Activated naive CD8-positive, alpha-beta T cell (primary cell): Measurements from ENCODE around the gene PXDN.
A peak's percentile ranks its signal among the peaks of the same experiment; 100 is the strongest.
"Not testable (repeated sequence)": the region's sequence is repeated elsewhere in the genome, so short reads cannot be mapped to it uniquely, and the experiment has no call there.

Experiments used
- H3K27ac Mint-ChIP-seq: one replicate; pipeline ENCODE4 v1.8.0; 2021; ENCODE audit warnings: mixed read lengths
- H3K27me3 Mint-ChIP-seq: one replicate; pipeline ENCODE4 v1.8.0; 2021; ENCODE audit warnings: mixed read lengths
- H3K36me3 Mint-ChIP-seq: one replicate; pipeline ENCODE4 v1.8.0; 2021; ENCODE audit warnings: mixed read lengths
- H3K4me1 Mint-ChIP-seq: one replicate; pipeline ENCODE4 v1.8.0; 2021; ENCODE audit warnings: low read depth, mixed read lengths
- H3K4me3 Mint-ChIP-seq: one replicate; pipeline ENCODE4 v1.8.0; 2021; ENCODE audit warnings: mild to moderate bottlenecking, mixed read lengths
- H3K9me3 Mint-ChIP-seq: one replicate; pipeline ENCODE4 v1.8.0; 2021; ENCODE audit warnings: low read depth, mixed read lengths

Gene PXDN

DNA sequence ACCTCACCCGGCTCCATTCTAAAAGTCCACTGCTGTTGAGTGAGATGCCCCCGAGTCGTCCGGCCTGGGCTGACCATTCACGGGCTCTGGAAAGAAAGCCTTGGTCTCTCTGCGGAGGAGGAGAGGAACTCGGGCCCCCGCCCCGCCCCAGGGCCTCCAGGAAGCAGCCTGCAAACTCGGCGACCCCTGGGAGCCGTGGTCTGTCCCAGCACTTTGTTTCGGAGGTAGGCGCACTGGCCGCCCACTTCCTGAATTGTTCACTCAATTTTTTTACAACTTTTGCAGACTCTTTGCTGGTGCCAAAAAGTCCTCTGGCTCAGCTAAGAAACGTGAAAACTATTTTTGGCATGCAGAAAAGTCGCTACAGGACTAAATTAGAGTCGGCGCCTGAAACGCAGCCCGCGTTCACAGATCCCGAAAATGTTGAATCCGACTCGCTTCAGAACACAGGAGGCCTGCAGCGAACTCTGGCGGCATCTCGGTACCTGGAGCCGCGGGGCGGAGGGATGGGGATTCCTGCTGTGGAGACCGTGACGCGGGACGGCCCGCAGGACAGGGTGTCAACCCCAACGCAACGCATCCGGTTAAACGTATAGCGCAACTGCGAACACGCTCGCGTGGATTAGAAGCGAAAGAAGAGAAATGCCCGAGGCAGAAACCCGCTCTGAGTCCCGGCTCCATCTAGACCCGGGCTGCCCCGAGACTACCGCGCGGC is 1.5 kb downstream of the PXDN start:
- Mint-ChIP-seq H3K27ac (no peak overlapping the region), H3K36me3 (no peaks in the 10 kb centered on the region), H3K4me1 (peaks cover 10% of the 10 kb centered on the region), H3K9me3 (no peaks in the 10 kb centered on the region), H3K27me3 (peaks cover 21% of the 10 kb centered on the region), H3K4me3 (peak overlapping the region; percentile 85)

GRCh38 chr2:1742301-1742680 is 2.0 kb downstream of the PXDN start:
- Mint-ChIP-seq H3K4me3 (peak overlapping the region; percentile 78), H3K9me3 (no peaks in the 10 kb centered on the region), H3K27ac (peak overlapping the region; percentile 76), H3K27me3 (peaks cover 18% of the 10 kb centered on the region), H3K4me1 (peaks cover 10% of the 10 kb centered on the region), H3K36me3 (no peaks in the 10 kb centered on the region)

GRCh38 chr2:1741851-1742250 is 2.5 kb downstream of the PXDN start:
- Mint-ChIP-seq H3K9me3 (no peaks in the 10 kb centered on the region), H3K27ac (peak overlapping the region; percentile 76), H3K4me3 (no peak overlapping the region), H3K27me3 (peaks cover 16% of the 10 kb centered on the region), H3K36me3 (no peaks in the 10 kb centered on the region), H3K4me1 (peaks cover 10% of the 10 kb centered on the region)

DNA sequence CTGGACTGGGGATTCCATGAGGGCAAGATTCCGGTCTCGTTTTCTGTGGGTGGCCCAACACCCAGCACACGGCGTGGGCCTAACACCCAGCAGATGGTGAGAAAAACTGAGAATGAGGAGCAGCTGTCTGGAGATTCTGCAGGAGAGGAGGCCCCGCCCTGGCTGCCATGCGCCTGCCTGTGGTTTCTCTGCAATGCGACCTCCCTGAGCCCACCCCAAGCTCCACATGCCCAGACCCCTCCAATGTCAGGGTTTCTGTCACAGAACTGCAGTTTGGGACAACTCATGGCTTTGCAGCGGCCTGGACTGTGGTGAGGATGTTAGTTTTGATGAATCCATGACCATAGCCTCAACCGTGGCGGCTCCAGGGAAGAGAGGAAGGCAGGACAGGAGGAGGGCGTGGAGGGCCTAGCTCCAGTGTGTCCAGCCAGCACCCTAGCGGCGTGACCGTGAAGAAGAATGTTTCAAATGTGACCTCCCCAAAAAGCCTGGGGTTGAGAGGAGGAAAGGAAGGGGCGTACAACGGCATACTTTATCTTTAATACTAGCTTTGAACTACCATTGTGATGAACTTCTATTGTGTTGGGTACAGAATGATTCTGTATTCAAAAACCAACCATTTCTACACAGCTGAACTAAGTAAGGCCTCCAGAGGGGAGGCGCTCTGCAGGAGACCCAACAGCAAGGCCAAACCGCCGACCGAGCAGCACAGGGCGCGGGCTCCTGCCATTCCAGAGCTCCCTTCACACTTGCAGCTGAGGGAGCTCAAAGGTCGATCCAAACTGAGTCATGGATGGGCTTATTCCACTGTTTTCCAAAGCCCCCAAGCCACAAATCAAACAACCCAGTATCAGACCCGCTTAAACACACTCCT is 3.4 kb downstream of the PXDN start:
- Mint-ChIP-seq H3K4me1 (peaks cover 10% of the 10 kb centered on the region), H3K9me3 (no peaks in the 10 kb centered on the region), H3K36me3 (no peaks in the 10 kb centered on the region), H3K27ac (no peak overlapping the region), H3K27me3 (peaks cover 9% of the 10 kb centered on the region), H3K4me3 (no peak overlapping the region)

GRCh38 chr2:1739961-1740715 is 4.2 kb downstream of the PXDN start:
- no peak overlapping the region for H3K27ac Mint-ChIP-seq
- H3K27me3 Mint-ChIP-seq = peaks cover 4% of the 10 kb centered on the region
- H3K36me3 Mint-ChIP-seq = no peaks in the 10 kb centered on the region
- H3K9me3 Mint-ChIP-seq = no peaks in the 10 kb centered on the region
- H3K4me3 Mint-ChIP-seq = no peak overlapping the region
- peaks cover 8% of the 10 kb centered on the region for H3K4me1 Mint-ChIP-seq

DNA sequence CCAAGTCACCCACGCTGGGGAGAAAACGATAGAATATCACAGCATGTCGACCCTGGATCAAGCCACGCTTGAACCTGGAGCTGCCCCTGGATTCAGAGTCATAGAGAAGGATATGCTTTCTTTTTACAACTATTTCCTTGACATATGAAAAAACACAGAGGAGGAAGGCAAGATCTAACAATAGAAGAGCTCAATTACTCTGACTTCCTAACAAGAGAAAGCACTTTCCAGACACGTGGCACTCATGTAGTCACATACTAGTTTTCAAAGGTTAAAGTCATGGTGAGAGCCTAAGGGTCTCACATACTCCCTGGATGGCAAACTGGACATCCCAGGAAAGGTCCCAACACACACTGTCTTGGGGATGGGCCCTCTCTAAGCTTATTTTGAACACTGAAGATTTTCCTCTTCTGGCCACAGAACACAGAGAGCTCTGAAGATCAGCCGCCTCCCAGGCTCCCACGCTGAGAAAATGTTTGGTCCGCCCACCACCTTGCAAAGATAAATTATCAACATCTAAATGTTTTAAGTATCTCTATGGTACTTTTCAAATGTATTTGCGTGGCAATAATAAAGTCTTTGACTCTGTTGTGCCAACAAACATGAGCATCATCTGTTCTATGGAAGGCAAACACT is 4.9 kb downstream of the PXDN start:
- H3K36me3 Mint-ChIP-seq = no peaks in the 10 kb centered on the region
- no peak overlapping the region for H3K4me3 Mint-ChIP-seq
- H3K27ac Mint-ChIP-seq = no peak overlapping the region

DNA sequence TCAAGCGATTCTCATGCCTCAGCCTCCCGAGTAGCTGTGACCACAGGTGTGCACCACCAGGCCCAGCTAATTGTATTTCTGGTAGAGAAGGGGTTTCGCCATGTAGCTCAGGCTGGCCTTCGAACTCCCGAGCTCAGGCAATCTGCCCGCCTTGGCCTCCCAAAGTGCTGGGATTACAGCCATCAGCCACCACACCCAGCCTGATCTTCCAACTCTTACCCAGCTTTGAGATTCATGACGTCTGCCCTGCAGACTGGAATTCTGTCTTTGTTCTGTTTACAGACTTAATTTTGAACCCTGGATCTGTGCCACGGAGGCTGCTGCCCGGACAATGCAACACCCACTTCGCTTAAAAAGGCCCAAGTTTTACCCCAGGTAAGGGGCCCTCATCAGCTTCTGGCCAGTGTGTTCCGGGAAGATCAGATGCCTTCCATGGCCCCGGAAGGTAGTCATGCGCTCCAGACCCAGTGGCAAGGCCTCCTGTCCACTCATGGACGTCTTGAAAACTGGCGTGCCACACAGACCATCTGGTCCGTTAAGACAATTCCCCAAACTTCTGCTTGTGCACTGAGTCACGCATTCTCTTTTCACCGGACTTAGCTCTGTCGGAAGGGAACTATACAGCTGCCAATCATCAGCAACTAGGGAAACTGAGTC is 5.5 kb downstream of the PXDN start:
- no peaks in the 10 kb centered on the region for H3K36me3 Mint-ChIP-seq
- peaks cover 4% of the 10 kb centered on the region for H3K27me3 Mint-ChIP-seq
- H3K27ac Mint-ChIP-seq = no peak overlapping the region
- no peaks in the 10 kb centered on the region for H3K9me3 Mint-ChIP-seq
- H3K4me1 Mint-ChIP-seq = peaks cover 5% of the 10 kb centered on the region
- H3K4me3 Mint-ChIP-seq = no peak overlapping the region

More for the DNA sequence above, 4.9 kb downstream of the PXDN start:
- H3K9me3 Mint-ChIP-seq = no peaks in the 10 kb centered on the region
- H3K27me3 Mint-ChIP-seq = peaks cover 4% of the 10 kb centered on the region
- peaks cover 5% of the 10 kb centered on the region for H3K4me1 Mint-ChIP-seq

GRCh38 chr2:1738163-1738562 is 6.2 kb downstream of the PXDN start:
- Mint-ChIP-seq H3K4me3 (no peak overlapping the region), H3K27me3 (peaks cover 4% of the 10 kb centered on the region), H3K27ac (no peak overlapping the region), H3K9me3 (no peaks in the 10 kb centered on the region), H3K36me3 (no peaks in the 10 kb centered on the region), H3K4me1 (peaks cover 5% of the 10 kb centered on the region)

- Mint-ChIP-seq H3K4me1 (no peaks in the 10 kb centered on the region), H3K36me3 (no peaks in the 10 kb centered on the region), H3K4me3 (no peak overlapping the region), H3K27ac (no peak overlapping the region), H3K27me3 (no peaks in the 10 kb centered on the region), H3K9me3 (no peaks in the 10 kb centered on the region)
These were observed 7.3 kb downstream of the PXDN start for GRCh38 chr2:1736997-1737480.

DNA sequence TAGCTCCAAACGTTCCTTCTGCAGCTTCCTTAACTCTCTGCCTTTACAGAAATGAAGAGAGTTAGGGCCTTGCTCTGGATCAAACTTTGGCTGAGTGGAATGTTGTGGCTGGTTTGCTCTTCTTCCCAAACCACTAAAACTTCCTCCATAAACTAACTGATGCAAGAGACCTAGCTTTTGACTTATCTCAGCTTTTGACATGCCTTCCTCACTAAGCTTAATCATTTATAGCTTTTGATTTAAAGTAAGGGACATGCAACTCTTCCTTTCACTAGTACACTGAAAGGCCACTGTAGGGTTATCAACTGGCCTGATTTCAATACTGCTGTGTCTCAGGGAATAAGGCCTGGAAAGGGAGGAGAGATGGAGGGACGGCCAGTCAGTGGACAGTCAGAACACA is 8.3 kb downstream of the PXDN start:
- no peaks in the 10 kb centered on the region for H3K9me3 Mint-ChIP-seq
- H3K4me1 Mint-ChIP-seq = no peaks in the 10 kb centered on the region
- no peaks in the 10 kb centered on the region for H3K27me3 Mint-ChIP-seq
- H3K36me3 Mint-ChIP-seq = no peaks in the 10 kb centered on the region
- H3K27ac Mint-ChIP-seq = no peak overlapping the region
- no peak overlapping the region for H3K4me3 Mint-ChIP-seq

DNA sequence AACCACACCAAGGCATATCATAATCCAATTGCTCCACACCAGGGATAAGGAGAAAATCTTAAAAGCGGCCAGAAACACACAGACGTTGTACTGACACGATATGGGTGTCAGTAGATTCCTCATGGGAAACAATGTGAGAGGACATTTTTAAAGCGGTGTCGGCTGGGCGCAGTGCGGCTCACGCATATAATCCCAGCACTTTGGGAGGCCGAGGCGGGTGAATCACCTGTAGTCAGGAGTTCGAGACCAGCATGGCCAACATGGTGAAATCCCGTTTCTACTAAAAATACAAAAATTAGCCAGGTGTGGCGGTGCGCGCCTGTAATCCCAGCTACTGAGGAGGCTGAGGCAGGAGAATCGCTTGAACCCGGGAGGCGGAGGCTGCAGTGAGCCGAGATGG is 11.0 kb downstream of the PXDN start:
- not testable (repeated sequence) for H3K9me3 Mint-ChIP-seq, H3K4me1 Mint-ChIP-seq, H3K27me3 Mint-ChIP-seq, H3K27ac Mint-ChIP-seq, H3K36me3 Mint-ChIP-seq, H3K4me3 Mint-ChIP-seq

DNA sequence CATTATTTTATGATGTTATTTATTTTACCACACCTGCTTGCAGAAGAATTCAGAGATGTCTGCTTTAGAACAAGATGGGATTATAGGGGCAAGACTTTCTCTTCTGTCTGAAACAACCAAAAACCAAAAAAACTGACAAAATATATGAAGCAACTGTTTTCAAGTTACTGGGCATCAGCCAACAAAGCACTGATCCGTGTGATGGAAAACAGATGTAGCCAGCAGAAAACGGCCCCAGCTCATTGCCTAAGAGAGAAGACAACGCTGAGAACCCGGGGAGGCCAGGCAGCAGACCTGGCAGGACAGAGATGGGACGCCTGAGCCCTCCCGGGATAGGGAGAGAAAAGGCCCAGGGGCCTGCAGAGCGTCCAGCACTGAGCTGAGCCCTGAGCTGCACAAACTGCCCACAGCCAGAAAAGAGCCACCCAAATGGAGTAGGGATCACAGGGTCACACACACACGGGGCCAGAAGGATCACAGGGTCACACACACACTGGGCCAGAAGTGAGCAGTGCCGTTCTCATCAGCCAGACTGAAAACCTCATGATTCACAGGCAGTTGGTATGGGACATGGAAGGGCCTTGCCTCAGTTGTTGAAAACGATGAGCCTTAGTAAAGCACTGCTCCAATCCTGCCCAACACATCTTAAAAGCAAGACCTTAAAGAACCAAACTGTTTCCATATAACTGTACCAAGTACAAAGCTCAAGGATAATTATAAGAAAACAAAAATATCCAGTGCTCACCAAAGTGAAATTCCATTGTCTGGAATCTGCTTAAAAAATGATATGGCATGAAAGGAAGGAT is 12.1 kb downstream of the PXDN start:
- Mint-ChIP-seq H3K27me3 (no peaks in the 10 kb centered on the region), H3K27ac (no peak overlapping the region), H3K4me1 (peaks cover 4% of the 10 kb centered on the region), H3K9me3 (no peaks in the 10 kb centered on the region), H3K36me3 (no peaks in the 10 kb centered on the region), H3K4me3 (no peak overlapping the region)

- H3K4me1 Mint-ChIP-seq = peaks cover 4% of the 10 kb centered on the region
- no peak overlapping the region for H3K27ac Mint-ChIP-seq
- H3K9me3 Mint-ChIP-seq = no peaks in the 10 kb centered on the region
- H3K4me3 Mint-ChIP-seq = no peak overlapping the region
- no peaks in the 10 kb centered on the region for H3K36me3 Mint-ChIP-seq
- H3K27me3 Mint-ChIP-seq = no peaks in the 10 kb centered on the region
These were observed 12.8 kb downstream of the PXDN start for GRCh38 chr2:1731447-1731962.
